ENCODE measurements around the gene NINL.

DNA sequence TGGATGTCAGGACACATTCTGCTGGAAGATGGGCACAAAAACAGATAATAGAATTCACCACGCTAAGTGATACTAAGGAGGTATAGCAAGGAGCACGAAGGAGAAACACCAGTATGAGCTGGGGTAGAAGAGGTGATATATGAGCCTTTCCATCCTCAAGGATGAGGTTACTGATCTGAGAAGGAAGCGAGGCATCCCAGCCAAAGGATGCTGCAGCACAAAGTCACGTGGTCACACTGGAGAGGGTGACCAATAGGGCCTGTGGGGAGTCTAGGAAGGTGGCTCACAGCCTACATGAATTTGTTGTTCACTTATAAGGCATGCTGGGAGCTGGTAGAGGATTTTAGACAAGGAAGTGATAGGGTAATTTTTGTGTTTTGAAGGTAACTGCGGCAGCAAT lies 176.4 kb downstream of the NINL start:
- TF ChIP-seq POLR2A (IDR thresholded peaks at IDR 0.05) (no peak), CTCF (IDR thresholded peaks at IDR 0.05) (no peak)
